CD4-positive, alpha-beta T cell treated with Interleukin-15 for 4 hours (primary cell): ENCODE measurements around the gene RBM5.

Experiments
- DNase-seq: peaks from one replicate; pipeline ENCODE4 v3.0.0-alpha.2; 2020; ENCODE audit warnings: low spot score

The RBM5 gene

DNA sequence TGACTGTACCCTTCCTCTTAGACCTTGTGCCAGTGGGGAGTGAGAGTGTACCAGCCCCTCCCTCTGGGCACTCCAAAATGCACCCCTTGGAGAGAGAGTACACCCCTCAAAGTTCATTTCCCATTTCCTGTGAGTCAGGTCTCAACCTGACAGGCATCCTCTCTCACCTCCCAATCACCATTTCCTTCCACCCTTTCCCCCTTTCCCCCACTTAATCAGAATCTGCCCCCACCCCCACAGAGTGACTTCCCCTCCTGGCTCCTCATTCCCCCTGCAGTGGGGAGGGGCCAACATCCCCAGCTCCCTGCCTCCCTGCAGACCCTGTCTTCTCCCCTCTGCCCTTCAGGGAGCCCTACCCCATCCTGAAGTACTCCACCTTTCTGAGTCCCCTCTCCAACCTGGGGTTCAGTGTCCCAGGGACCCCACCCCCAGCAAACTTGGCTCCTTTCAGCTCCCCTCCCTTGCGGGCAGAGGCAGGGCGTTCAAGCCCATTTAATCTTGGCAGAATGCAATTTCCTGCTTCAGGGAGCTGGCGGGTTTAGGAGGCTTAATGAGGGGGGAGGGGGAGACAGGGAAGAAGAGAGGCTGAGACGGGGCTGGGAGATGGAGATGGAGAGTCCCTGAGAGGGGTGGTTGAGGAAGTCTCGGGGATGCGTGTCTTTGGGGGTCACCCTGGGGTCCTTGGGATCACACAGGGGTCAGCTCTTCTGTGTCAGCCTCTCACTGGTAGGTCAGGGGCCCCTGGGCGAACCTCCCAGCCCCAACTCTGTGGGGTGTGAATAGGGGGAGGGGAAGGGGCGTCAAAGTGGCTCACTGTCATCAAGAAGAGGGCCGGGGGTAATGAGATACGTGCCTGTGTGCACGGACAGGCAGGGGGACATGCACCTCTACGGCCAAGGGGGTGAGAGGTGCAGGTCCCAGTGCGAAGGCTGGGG is 49.8 kb downstream of the RBM5 start:
- no peak for DNase-seq

DNA sequence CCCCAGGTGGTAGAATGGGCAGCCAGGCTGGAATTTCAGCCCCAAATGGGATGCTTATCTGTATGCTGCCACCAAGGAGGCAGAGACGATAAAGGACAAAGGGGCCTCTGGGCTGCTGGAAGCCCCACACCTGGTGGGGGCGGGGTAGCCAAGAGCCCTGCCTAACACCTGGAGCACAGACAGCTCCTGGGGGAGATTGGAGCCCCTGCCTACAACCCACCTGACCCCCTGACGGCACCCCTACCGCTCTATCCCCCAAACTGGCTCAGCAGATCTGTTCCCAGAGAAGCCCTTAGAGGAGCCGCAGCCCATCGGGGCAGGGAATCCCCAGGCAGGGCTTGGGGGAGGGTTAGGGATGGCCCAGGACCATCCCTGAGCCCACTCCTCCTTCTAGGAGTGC is 50.6 kb downstream of the RBM5 start:
- no peak for DNase-seq

DNA sequence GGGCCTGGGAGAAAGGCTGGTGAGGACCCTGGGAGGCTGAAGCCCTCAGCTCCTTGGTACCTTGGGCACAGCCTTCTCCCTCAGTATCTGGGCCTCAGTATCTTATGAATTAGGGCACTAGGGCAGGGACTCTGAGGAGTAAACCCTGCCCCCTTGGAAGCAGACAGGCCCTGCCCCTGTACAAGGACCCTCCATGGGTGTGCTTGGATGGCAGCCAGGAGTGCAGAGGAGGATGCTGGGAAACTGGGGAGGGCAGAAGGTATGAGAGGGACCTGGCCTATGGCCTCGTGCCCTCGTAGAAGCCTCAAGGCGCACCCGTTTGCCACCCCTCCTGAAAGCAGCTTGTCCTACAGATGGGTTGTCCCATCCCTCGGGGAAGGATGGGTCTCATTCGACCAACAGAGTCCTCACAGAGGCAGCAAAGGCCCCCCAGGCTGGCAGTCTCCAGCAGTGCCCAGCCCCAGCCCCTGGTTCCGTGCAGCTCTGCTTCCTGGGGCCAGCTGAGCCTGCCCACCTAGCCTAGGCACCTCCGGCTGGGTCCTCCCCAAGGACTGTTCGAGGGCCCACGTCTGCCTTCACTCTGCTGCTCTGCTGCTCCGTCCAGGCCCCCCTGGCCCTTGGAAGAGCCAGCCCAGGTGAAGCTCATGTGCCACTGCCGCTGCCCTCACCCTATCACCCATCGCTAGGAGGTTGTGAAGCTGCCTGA is 51.2 kb downstream of the RBM5 start:
- no peak for DNase-seq

DNA sequence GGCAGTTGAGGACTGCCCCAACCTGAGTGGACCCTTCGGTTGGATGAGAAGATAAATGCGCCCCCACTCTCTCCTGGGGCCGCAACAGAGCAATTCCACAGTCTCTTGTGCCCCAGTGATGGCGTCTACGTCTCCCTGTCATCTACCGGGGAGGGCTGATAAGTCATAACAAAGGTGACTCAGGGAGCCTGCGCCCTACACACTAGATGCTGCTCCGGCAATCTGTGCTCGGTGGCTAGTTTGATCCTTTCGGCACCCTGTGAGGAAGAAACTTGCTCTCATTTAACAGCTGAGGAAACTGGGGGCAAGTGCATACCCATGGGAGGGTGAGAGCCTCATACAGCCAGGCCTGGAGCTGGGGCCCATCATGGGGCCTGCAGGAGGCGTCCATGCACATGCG is 52.3 kb downstream of the RBM5 start:
- no peak for DNase-seq

DNA sequence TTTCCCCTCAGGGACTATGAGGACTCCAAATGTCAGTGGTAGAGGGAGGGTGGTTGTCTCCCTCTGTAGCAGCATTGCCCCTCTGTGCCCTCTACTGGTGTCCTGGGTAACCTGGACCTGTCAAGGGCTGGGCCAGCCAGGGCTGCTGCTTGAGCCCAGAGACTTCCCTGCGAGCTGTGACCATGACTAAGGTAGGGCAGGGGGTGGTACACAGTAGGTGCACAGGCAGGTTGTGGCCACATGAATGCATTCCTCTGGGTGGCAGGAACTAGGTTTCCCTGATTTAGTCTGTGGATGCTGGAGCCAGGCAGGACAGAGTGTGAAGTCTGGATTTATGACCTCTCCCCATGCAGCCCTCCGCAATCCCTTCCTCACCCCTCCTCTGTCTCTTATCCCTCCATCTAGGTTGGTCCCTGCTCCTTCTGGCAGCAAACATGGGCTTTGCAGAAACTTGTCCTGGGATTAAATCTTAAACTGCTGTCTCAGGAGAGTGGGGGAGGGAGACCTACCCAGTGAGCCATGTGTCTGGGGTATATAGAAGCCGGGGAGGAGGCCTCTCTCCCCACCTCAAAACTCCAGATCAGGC is 57.7 kb downstream of the RBM5 start:
- DNase-seq = no peak

DNA sequence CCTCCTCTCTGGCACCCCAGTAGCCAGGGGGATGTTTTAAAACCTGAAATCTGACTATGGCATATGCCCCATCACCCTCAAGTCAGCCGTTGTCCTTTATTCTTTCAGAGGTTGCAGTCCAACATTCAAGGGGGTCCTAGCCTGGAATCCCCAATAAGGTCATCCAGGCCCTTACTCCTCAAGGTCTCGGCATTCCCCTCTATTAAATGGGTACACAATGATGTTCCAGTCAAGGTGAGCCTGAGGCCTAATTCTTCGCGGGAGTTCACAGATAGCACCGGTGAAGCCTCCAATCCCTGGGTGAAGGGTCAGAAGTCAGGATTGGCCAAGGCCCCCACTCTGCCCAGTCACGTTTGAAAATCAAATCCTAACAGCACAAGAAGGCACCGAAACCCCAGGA is 58.3 kb downstream of the RBM5 start:
- DNase-seq = no peak

DNA sequence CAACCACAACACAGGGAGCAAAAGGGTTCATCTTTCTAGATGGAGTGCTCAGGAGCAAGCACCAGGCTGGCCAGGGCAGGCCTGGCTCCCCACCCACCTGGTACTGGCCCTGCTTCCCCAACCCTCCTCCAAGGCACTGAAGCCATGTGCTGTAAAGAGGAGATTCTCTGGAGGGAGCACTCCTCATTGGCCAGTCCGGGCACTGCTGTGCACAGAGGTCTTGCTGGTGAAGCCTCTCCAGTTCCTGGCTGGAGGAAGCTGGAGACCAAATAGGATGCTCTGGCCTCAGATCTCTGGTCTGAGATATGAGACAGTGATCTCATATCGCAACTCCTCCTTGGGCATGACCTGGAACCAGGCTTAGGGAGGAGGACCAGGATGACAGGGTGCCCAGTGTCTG is 58.7 kb downstream of the RBM5 start:
- DNase-seq = no peak

DNA sequence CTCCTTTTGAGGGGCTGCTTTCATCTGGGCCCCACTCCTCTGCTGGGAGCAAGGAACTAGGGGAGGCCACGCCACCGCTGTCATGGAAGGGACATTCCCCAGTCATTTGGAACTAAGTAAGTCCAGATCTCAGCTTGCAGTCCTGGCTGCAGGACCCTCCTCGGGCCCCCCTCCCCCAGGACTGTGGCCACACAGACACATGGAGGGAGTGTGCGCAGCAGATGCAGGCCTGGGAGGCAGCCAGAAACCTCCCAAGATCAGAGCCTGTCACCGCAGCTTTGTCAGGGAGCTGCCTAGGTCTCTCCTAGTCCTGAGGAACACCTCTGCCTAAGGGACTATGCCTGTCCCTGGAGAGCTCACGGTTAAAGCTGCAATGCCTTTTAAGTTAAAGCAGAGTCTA is 59.1 kb downstream of the RBM5 start:
- no peak for DNase-seq

DNA sequence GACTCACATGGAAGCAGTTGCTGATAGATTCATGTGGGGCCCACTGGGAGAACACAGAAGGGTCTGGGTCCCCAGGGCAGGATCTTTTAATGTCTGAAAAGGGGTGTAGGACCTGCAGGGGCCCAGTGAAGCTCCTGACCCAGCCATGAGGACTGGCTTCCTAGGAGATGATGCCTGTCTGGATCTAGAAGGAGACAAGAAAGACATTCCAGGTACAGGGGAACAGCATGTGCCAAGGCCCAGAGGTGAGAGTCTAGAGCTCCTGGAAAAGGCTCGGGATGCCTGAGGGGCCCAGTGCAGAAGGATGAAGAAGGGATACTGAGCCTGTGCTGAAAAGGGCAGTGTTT is 61.7 kb downstream of the RBM5 start:
- DNase-seq = no peak

DNA sequence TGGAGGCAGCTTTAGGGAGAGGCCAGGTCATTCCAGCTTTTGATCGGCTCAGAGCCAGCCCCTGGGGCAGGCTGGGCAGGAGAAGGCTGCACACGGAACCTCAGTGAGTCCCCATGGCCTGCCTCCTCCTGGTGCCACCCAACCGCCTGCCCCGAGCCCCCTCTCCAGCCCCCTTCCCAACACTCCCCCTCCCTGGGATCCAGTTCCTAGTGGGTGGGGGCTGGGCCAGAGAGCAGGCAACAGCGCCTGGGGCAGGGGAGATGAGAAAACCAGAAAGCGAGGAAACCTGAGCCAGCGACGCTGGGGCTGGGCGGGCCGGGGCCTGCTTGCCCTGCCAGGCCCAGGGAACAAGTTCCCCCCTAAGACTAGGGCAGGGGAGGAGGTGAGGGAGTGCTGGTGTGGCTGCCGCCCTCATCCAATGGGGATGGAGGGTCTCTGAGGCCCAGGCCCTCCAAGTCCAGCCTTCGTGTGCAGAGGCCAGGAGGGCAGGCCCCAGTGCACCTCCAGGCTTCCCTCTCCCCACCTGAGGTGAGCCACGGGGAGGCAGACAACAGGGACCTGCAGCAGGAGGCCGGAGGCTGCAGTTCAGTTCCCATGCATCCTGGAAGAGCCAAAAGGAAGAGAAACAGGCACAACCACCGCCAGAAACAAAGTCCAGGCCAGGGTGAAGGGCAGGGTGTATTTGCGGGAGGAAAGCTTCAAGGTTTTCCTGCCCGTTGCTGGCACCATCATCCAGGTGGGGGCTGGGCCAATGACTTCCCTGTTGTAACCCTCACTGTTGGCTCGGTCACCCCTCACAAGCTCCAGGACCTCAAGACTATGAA is 62.4 kb downstream of the RBM5 start:
- DNase-seq = no peak

DNA sequence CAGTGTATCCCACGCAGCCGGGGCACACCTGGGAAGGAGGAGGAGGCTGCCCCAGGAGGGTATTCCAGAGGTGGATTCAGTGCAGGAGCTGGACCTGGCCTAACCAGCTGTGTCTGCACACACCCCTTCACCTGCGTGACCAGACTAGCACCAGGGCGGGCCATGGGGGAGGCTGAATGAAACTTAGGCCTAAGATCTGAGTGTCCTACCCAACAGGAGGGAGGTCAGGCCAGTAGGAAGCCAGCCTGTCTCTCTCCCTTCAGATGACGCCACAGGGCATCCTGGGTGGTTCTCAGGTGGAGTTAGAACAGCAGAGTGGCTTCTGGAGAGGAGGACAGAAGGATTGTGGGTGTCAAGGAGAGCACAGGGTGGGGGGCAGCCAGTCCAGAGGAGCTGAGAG is 63.0 kb downstream of the RBM5 start:
- no peak for DNase-seq

DNA sequence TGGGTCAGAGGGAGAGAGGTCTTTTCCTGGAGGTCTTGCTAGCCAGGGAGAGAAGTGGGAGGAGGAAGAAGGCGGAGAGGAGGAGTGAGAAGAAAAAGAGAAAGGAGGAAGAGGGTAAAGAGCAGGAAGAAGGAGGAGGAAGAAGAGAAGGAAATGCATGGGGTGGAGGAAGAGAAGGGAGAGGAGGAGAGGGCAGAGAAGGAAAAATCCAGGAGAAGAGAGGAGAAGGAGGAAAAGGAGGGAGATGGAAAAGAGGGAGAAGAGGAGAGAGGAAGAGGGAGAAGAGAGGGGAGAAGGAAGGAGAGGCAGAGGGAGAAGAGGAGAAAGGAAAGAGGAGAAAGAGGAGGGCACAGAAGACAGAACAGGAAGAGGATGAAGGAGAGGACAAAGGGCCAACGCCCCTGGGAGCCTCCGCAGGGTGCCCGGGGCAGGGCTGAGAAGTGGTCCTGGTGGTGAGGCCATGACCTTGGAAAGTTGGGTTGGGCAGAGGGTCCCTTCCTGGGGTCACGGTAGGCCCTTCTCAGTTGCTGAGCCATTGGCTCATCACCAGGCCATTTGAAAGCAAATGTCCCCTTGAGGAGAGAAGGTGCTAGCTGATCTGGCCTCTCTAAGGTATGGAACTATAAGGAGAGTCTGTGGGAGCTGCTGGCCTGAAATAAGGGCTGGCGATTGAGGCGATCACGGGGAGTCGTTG is 65.2 kb downstream of the RBM5 start:
- no peak for DNase-seq

DNA sequence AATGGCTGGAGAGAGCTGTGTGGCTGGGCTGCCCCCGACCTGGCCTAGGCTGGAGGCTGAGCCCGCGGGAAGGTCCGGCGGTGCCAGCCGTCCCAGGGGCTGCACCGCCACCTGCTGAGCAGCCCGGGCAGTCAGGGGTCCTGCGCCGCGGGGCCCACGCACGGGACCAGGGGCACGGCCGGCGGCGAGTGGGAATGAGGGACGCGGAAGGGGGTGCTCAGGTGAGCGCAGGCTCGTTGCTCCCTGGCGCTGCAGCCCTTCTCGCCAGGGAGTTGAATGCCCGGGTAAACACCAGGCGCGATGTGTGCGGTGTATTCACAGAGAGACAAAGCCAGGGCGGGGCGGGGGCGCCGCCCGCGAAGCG is 65.7 kb downstream of the RBM5 start:
- DNase-seq = no peak

DNA sequence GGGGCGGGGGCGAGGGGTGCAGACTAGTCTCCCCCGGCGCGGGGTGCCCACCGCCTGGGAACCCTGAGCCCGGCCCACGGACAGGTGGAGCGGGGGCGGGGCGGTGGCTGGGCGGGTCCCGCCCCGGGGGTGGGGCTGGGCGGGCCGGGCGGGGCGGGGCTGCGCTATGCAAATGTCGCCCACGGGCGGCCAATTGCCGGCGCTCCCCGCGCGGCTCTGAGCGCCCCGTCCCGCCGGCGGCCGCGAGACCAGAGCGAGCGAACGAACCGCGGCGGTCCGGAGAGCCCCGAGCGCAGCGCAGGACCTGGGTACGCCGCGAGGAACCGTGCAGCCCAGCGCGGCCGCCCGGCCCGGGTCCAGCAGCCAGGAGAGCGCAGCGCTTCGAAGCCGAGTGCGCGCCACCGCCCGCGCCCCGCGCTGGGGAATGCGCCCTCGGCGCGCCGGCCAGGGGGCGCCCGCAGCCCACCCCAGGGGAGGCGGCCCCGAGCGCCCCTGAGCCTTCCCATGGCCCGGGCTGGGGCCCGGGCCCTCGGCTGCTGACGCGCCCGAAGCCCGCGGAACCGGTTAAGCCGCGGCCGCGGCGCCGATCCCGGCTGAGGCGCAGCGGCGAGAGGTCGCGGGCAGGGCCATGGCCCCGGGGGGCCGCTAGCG is 66.2 kb downstream of the RBM5 start, which contains the start of gene SEMA3F:
Gene SEMA3F, plus strand, starts transcription at position 485 of the 651 bp plus-strand sequence. CDS start 4,299 bp downstream, outside the sequence.
- DNase-seq = peak; percentile 55

DNA sequence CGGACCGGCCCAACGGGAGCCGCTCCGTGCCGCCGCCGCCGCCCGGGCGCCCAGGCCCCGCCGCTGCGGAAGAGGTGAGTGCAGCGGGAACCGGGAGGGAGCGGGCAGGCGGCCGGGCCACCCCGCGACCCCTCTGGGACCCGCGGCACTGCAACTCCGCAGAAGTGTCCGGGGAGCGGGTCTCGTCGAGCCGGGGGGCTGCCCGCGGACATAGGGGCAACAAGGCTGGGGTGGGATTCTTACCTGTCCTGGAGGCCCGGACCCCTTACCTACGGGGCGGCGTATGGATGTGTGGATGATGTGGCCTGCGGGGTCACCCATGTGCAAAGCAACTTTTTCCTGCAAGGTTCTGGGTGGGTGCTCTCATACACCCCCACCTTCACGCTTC is 66.8 kb downstream of the RBM5 start:
- no peak for DNase-seq

DNA sequence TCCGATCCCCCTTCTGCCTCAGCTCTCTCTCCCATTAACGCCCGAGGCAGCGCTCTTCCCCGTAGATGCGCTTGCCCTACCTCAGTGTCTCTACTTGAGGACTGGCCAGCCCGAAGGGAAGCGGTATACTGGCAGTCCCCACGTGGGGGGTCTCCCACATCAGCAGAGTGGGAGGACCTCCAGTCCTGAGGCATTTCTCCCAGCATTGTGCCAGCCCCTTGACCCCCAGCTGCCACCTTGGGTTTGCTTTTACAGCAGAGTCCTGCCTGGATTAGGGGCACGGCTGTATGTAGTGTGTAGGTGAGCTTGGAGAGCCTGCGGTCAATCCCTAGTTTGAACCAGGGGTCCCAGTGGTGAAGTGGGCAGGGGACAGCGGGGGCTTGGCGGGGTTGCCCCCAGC is 67.2 kb downstream of the RBM5 start:
- no peak for DNase-seq

DNA sequence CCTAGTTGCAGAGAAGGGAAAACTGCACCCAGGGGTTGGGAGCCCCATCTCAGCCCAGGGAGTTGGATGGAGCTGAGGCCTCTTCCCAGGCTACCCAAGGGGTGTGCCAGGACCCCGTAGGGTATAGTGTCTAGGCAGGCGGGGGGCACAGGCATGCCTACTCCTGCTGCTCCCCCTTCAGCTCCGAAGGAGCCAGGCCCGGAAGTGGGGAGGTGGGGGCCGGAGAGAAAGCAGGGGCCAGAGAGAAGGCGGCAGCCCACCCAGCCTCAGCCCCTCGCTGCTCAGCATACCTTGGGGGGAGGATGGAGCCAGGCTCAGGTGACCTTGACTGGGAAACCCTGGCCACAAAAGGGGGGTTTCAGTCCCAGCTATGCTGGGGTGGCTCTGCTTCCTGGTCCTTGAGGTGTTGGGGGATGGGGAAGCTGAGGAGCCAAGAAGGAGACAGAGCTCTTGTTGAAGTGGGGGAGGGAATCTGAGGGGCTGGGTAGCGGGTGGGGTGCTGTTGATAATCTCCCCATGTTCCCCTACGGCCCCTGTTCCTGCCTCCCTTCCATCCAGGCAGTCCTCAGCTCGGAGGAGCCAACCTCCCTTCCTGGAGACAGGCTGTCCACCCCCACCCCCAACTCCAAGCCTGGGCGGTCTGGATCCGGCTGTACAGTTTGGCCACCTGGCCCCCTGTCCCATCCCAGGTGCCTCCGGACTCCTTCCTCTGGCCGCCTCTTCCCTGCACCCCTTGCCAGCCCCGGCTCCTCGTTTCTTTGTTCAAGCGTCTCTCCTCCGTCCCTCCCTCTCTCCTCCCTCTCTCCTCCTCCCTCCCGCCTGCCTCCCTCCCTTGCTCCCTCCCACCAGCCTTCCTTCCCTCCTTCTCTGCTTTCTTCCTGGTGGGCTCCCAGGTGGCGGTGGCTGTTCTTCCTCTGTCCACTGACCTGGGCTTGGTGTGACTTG is 68.1 kb downstream of the RBM5 start:
- no peak for DNase-seq

DNA sequence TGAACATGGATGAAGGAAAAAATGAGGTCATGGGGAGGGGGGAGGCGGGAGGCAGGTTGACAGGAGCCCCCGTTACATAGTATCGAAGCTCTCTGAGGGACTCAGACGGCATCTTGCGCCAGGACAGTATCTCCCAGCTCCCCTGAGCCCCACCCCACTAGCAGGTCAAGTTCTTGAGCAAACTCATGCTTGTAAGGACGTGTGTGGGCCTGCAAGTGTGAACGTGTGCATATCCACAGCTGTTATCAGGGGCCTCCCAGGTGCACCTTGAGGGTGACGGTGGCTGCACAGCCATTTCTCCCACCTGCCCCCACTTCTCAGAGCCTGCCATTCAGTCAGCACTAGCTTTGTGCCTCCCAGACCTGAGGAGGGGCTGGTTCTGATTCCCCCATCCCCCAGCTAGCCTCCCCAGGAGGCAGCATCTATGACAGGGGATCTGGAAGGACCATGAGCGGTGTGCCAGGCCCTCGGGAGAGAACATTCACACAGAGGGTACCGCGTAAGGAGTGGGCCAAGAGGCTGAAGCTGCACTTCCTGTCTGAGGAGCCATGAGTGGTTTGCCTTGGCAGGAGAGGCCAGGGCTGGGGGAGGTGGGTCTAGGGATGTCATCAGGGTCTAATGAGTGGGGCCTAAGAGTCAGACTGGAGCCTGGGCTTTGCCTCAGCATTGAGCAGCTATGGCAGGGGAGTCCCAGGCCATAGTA is 69.3 kb downstream of the RBM5 start:
- DNase-seq = no peak

DNA sequence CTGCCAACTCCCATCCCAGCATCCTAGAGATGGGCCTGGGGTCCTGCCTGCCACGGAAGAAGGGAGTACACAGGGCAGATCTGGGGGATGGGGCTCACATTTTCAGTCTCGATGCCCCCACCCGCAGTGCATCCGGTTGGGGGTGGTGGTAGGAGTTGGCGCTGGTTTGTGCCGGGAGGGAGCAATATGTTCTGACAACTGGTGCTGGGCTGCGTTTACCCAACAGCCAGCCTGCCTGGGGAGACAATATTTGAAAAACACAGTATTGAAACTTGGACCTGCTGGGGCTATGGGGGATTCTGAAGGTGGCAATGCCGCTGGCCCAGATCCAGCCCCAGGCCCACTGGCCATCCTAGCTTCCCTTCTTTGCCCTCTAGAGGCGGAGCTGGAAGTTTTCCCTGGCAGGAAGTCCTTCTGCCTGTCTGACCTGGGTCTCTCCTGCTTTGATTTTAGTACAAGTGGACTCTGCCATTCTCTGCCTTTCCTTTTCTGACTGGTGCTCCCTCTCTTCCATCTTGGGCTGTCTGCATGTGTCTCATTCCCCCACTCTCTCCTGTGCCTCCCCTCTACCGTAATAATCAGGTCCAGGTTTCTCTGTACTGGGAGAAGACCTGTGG is 69.9 kb downstream of the RBM5 start:
- DNase-seq = no peak
